NCI-H2107 treated with DMSO at 0.1 percent for 48 hours (cell line): ENCODE measurements around the gene IRF9.
"Not testable (repeated sequence)": the region's sequence is repeated elsewhere in the genome, so short reads cannot be mapped to it uniquely, and the experiment has no call there.

Experiments used
- DNase-seq: peaks from one replicate; lab custom pipeline; 2025; ENCODE audit not compliant: unreplicated experiment; lab: John Stamatoyannopoulos, UW

Gene IRF9

GRCh38 chr14:24190416-24190815 is 29.4 kb downstream of the IRF9 start:
- no peak for DNase-seq

GRCh38 chr14:24192933-24193332 is 31.9 kb downstream of the IRF9 start:
- DNase-seq = no peak

GRCh38 chr14:24194186-24194872 is 33.3 kb downstream of the IRF9 start:
- no peak for DNase-seq

- DNase-seq = no peak
Observed at GRCh38 chr14:24194873-24195185, 33.8 kb downstream of the IRF9 start.

- DNase-seq = peak; percentile 59
Observed at GRCh38 chr14:24195186-24196070, 34.4 kb downstream of the IRF9 start, which contains the start of gene TM9SF1. TSS of gene TM9SF1 (minus strand) at chr14:24195441. CDS start at chr14:24195019, 422 bp downstream.

- peak; percentile 15 for DNase-seq
Observed at GRCh38 chr14:24196071-24197055, 35.3 kb downstream of the IRF9 start.

GRCh38 chr14:24197056-24197450 is 36.0 kb downstream of the IRF9 start:
- no peak for DNase-seq

GRCh38 chr14:24198814-24199524 is 37.9 kb downstream of the IRF9 start:
- DNase-seq = no peak

- not testable (repeated sequence) for DNase-seq
Observed at GRCh38 chr14:24202538-24202937, 41.5 kb downstream of the IRF9 start.

- not testable (repeated sequence) for DNase-seq
Observed at GRCh38 chr14:24203249-24203886, 42.3 kb downstream of the IRF9 start.

GRCh38 chr14:24204163-24205146 is 43.4 kb downstream of the IRF9 start:
- DNase-seq = no peak

- no peak for DNase-seq
Observed at GRCh38 chr14:24206260-24207103, 45.4 kb downstream of the IRF9 start.

- DNase-seq = no peak
Observed at GRCh38 chr14:24207104-24207551, 46.1 kb downstream of the IRF9 start.

- no peak for DNase-seq
Observed at GRCh38 chr14:24207625-24208024, 46.6 kb downstream of the IRF9 start.

- DNase-seq = no peak
Observed at GRCh38 chr14:24211311-24211710, 50.2 kb downstream of the IRF9 start.

GRCh38 chr14:24212924-24213865 is 52.1 kb downstream of the IRF9 start, which contains the start of gene CHMP4A:
TSS of gene CHMP4A (minus strand) at chr14:24213488. CDS start at chr14:24213439, 49 bp downstream.
- DNase-seq = peak; percentile 95
